ENCODE data around the gene CCDC191.

The CCDC191 gene

GRCh38 chr3:114056130-114057010 lies at the start of gene CCDC191, which contains the start of gene QTRT2:
Gene CCDC191, minus strand, starts transcription at chr3:114056526. Its CDS starts 60 bp downstream, at chr3:114056466.
Gene QTRT2, plus strand, starts transcription at chr3:114056737. Its CDS starts 8,521 bp downstream, at chr3:114065258.
- peak; percentile 96 for DNase-seq

GRCh38 chr3:114104414-114104813 lies 48.1 kb upstream of the CCDC191 start:
- DNase-seq, result no peak

DNA sequence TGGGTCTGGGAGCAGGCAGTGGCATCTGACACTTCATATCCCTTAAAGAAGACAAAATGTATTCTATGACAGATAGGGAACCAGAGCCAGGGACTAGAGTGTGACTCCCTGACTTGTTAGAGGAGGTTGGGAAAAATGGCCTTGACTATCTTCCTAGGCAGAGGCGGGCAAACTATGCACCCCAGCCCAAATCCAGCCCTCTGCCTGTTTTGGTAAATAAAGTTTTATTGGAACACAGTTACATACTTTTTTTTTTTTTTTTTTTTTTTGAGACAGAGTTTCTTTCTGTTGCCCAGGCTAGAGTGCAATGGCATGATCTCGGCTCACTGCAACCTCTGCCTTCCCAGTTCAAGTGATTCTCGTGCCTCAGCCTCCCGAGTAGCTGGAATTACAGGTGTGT lies 47.5 kb upstream of the CCDC191 start:
- DNase-seq, result no peak

GRCh38 chr3:114103181-114103580 lies 46.9 kb upstream of the CCDC191 start:
- no peak for DNase-seq

DNA sequence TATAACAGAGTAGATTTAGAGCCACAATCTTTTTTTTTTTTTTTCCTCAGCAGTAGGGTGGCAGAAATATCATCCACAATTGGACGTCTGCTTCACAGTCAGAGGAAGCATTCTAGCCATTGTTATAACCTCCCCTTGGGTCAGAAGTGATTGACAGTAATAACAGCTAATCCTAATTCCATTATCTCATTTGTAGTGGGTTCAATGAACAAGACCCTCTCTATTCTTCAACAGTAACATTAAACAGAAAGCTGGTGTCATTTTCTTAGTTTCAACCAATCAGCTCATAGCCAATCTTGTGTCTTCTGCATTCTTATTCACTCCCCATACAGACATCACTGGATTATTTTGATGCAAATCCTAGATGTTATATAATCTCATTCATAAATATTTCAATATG lies 44.8 kb upstream of the CCDC191 start:
- no peak for DNase-seq

DNA sequence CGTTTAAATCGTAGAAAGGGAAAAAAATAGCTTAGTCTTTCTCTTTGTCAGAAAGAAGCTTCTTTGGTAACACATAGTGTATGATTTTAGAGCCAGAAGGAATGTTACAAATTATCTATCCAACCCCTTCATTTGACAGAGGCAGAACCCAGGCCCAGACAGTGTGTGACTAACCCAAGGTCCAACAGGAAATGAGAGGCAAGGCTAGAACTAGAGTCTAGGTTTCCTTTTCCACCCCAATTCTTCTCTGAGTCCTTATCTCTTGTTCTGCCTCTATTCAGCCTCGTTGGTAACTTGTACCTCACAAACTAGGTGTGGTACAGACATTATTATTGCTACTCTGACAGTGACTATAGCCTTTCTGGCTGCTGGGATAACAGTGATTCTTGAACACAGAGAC lies 39.5 kb upstream of the CCDC191 start:
- no peak for DNase-seq

- no peak for DNase-seq
Measured at GRCh38 chr3:114093596-114093995, 37.3 kb upstream of the CCDC191 start.

DNA sequence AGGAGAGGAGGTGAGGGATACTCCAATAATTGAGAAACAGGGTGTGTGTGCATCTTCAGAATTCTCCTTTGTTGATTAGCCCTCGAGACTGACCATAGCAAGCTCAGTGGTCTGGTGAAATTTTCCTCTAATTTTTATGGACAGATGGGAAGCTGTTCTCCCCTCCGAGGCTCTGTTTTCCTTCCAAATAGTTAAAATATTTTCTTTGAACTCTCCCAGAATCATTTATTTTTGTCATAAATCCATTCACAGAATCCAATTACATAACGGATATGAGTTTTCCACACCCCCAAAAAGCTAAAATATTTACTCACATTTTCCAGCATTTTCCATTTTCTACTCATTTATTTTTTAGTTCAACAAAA lies 36.7 kb upstream of the CCDC191 start:
- DNase-seq, result no peak

GRCh38 chr3:114092151-114093015 lies 36.1 kb upstream of the CCDC191 start:
- no peak for DNase-seq

DNA sequence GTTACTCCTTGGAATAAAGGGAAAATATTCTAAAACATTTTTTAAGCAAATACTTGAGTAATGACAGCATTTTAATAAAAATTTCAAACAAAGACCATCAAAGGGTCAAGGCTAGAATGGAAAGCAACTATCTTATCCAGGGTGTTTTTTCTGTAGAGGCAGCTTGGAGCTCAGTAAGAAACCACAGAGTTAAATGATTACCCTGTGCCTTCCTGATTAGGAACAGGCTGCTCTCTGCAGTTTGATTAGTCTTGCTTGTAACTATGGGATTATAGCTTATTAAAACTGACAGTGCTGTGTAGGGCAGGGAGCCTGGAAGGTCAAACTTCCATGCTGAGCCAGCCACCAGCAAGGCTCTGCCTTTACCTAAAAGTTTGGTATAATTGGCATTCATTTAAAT lies 33.3 kb upstream of the CCDC191 start:
- DNase-seq, result no peak

DNA sequence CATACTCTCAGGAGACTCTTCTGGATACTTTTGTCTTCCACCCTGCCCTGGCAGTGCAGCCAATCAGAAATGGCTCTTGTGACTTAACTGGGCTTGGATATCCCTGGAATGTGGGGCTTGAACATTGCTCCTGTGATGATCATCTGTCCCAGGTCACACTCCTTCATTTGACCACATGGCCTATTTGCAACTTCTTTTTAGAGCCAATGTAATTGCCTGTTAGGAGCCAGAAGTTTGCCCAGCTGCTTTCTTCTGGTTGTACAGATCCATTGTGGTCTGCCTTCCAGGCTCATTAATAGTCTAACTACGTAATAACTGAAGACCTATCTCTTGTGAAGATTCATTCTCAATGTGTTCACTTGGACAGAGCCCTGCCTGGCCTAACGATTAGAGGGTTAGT lies 30.0 kb upstream of the CCDC191 start:
- no peak for DNase-seq

DNA sequence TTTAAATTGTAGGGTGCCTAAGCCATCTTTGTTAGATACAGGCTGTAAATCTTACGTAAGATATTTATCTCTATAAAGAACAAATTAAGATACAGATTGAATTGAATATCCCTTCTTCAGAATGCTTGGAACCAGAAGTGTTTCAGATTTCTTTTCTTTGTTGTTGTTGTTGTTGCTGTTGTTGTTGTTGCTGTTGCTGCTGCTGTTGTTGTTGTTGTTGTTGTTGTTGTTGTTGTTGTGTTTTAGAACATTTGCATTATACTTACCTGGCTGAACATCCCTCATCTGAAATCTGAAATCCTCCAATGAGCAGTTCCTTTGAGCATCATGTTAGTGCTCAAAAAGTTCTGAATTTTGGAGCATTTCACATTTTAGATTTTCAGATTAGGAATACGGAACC lies 26.8 kb upstream of the CCDC191 start:
- no peak for DNase-seq

GRCh38 chr3:114081037-114081436 lies 24.7 kb upstream of the CCDC191 start:
- no peak for DNase-seq

- no peak for DNase-seq
Measured at GRCh38 chr3:114080201-114080600, 23.9 kb upstream of the CCDC191 start.

DNA sequence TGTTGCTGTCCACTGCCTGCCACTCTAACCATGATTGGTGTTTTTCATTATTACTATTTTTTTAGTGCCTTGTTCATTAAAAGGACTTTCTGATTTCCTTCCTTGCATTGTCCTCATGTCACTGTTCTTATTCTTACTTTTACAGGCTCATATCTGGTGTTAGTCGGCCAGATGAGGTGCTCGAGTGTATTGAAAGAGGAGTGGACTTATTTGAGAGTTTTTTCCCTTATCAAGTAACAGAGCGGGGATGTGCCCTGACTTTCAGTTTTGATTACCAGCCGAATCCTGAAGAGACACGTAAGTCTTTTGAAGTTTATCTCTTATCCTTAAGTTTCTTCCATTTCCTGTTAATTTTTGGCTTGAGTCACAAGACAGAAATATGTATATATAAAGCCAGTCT lies 23.4 kb upstream of the CCDC191 start:
- DNase-seq, result no peak

DNA sequence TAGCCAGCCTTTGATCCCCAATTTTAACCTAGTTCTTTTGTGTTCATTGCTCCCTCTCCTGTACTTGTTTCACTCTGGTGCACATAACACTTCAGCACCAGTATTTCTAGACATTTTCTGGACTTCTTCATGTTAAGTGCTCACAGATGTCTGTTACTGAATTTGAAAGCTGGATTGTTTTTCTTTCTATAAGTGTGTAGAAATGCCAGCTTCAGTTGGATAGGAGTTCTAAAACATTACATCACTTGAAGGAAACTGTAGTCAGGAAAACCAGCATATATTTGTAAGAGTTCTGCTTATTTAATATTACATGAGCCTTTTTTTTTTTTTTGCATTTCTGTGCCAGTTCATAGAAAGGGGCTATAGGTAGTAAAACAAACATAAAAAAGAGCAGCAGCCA lies 21.8 kb upstream of the CCDC191 start:
- DNase-seq, result no peak

- no peak for DNase-seq
Measured at GRCh38 chr3:114076711-114077110, 20.4 kb upstream of the CCDC191 start.

DNA sequence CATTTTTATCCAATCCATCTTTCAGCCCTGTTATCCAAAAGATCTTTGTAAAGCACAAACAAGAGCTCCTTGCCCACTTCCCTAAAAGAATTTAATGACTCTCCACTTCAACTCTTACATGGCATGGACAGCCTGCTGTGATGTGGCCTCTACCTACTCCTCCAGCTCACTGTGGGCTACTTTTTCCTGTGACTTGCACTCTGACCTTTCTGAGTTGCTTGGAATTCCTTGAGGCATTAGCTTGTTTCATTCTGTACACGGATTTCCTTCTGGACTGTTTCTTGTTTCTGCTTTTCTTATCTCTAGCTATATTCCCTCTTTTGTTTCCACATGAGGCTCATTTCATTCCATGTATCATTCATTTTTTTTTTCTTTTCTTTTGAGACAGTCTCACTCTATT lies 15.5 kb upstream of the CCDC191 start:
- no peak for DNase-seq

GRCh38 chr3:114068336-114068735 lies 12.0 kb upstream of the CCDC191 start:
- DNase-seq, result no peak

- DNase-seq, result no peak
Measured at GRCh38 chr3:114067804-114068203, 11.5 kb upstream of the CCDC191 start.

GRCh38 chr3:114060906-114061655 lies 4.8 kb upstream of the CCDC191 start:
- no peak for DNase-seq

DNA sequence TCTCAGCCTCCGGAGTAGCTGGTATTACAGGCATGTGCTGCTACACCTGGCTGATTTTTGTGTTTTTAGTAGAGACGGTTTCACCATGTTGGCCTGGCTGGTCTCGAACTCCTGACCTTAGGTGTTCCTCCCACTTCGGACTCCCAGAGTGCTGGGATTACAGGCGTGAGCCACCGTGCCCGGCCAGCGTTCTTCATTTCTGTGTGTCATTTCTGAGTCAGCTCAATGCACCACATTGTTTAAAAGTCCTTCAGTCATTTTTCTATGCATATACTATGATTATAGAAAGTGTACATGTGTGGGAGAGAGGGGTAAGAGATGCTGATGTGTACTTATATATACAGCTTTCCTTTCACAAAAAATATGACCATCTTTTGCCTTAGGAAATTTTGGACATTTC lies 2.3 kb upstream of the CCDC191 start:
- DNase-seq, result no peak

DNA sequence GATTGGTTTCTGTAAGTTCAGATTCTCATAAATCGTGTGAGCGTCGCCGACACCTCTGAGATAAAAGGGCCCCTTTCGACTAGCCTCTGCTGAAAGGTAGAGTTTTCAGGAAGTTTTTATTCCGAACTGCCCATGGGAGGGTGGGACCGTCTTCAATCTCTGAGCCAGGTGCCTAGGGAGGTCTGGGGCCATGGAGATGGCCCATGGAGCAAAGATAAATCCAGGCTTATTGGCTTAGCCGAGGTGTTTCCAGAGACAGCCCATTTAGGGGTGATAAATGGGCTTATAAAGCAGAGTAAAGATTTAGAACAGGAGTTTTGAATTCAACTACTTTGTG lies 653 bp upstream of the CCDC191 start:
- no peak for DNase-seq

Measured in CD4-positive, alpha-beta T cell treated with Interleukin-17A for 4 hours (primary cell).